Stimulated activated CD8-positive, alpha-beta memory T cell treated with anti-CD3 and anti-CD28 coated beads, Interleukin-12 subunit alpha, Interleukin-12 subunit beta, amount 100 ng/mL, for 4 hours (primary cell): Measurements from ENCODE around the gene SPRTN.

ENCODE experiments used
- DNase-seq: peaks from one replicate; pipeline ENCODE4 v3.0.0-alpha.2; 2020; ENCODE audit warnings: low read depth

The SPRTN gene

DNA sequence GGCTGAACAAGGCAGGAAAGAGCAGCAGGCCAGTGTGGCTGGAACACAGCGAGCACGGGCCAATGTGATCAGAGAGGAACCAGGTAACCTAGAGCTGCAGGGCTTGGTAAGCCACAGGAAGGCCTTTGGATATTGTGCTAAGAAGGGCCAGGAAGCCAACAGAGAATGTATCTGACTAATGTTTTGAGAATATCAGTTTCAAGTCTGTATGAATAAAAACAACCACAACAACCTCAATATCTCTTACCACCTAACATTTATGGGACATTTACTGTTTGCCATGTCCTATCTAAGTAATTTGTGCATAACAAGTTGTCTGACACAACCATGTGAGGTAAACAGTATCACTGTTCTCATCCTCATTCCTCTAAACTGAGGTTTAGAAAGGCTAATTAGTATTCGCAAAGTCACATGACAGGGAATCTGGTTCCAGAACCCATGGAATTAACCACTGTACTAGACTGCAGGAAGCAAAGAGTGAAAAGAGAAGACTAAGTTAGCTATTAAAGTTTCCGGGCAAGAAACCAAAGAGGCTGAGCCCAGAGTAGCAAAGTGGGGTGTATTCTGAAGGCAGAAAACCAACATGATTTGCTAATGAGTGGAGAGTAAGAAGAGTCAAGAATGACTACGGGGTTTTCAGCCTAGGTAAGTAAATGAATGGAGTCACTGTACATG lies 38.9 kb downstream of the SPRTN start:
- DNase-seq, result no peak

GRCh38 chr1:231381729-231382128 lies 43.6 kb downstream of the SPRTN start:
- DNase-seq, result no peak

- no peak for DNase-seq
Measured at GRCh38 chr1:231382426-231382825, 44.3 kb downstream of the SPRTN start.

DNA sequence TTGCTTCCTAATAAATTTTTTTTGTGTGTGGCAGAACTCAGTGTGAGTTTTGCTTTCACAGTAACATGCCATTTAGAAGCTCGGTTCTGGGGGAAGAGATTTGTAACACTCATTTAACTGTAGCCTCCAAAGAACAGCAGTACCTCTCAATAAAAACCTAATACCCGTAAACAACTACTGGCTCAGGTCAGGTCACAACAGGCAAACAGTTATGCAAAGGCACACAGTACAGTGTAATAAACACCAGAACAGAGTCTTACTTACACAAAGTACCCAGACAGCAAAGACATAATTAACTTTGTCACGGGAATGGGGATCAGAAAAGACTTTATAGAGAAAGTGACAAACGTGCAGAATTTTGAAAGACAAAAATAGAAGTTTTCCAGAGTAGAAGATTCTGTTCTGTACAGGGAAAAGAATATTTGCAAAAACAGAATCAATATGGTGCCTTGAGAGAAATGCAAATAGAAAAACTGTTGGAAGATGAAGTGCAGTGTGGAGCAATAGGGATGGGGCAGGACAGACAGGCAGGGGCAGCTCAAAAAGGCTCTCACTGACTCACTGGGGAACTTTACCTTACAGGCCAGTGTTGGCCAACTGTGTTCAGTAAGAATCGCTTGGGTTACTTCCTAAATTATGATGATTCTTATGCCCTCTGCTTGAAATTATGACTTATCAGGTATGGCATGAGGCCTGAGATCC lies 45.2 kb downstream of the SPRTN start:
- DNase-seq, result no peak

- no peak for DNase-seq
Measured at GRCh38 chr1:231384696-231385415, 46.8 kb downstream of the SPRTN start.

DNA sequence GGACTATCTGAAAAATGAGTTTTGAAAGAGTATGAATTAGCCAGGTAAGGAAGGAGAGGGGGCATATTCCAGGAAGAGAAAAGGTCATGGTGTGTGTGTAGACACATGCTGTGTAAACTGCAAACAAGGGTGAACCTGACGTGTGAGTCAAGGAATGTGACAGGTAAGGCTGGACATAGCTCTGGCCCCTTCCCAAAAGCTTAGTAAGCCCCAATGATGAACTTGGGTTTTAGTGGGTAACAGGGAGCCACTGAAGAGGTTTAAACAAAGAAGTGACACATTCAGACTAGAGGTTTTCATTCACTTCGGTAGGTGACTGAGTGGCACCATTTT lies 47.3 kb downstream of the SPRTN start:
- no peak for DNase-seq

GRCh38 chr1:231386466-231386865 lies 48.4 kb downstream of the SPRTN start:
- DNase-seq, result no peak

DNA sequence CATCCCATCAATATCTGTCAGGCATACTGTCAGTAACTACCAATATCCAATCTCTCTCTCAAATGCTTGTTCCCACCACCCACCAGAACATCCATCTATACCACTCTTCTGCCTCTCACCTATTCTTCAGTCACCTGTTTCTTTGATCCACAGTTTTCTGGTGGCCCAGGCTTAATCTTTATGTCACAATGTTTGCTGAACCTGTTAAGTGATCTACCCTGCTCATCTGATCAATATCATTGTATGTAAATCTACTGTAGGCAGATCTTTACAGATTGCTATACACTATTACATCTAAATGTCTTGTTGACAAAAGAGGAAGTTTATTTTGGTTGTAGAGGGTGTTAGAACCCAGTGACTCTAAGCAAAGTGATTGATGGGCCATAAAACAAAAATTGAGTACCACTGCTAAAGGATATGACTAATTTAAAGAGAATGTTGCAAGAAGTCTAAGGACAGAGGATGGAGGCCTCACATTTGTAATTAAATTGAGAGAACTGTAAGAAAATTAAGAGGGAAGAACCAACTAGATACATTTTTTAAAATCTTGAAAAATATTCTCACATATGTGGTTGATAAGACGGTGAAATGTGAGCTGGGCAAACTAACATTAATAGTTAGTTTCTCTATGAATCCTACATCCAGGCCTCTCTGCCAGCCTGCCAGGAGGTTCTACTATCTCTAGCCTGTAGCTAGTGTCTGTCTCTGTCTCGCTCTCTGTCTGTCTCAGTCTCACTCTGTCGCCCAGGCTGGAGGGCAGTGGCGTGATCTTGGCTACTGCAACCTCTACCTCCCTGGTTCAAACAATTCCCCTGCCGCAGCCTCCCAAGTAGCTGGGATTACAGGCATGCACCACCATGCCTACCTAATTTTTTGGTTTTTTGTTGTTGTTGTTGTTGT lies 49.9 kb downstream of the SPRTN start:
- DNase-seq, result no peak

DNA sequence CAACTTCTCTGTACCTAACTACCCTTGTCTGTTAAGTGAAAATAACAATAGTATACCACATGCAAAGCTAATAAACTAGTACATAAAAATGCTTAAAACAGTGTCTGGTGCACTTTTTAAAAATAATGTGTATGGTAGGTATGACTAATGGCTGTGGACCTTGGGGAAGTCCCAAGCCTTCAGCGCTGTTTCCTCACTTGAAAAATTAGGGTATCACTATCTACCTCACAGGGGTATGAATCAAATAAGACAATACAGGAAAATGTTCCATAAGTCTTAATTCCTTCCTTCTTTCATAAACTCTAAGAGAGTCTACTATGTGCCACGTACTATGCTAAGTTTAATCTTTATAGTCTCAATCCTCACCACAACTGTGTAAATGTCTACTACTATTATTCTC lies 52.0 kb downstream of the SPRTN start:
- no peak for DNase-seq

DNA sequence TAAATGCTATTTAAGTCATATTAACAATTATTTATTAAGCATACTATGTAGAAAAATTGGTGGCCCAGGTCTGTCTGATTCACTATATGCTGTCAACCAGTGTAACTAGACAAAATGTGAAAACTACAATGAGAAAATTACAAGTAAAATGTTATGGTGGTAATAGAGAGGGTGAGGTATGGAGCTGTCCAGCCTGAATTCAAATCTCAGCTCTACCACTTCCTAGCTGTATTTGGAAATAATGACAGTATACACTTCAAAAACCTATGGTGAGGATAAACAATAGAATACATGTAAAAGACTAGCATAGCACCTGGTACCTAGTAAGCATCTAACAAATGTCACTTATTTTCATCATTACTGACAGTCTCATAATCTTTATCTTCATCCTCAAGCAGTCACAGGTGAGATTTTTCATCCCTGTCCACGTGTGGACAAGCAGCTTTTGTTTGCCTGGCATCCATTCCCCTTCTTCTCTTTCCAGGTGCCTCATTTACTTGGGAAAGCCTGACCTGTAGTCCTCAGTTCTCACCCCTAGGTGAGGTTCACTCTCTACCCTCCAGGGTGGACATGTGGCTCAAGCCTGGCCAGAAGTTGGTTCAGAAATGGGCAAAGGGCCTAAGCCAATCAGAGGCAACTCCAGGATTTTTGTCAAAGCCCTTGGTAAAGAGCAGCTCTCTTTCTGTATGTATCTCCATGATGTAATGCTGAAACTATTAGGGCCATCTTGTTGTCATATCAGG lies 54.5 kb downstream of the SPRTN start:
- DNase-seq, result no peak

DNA sequence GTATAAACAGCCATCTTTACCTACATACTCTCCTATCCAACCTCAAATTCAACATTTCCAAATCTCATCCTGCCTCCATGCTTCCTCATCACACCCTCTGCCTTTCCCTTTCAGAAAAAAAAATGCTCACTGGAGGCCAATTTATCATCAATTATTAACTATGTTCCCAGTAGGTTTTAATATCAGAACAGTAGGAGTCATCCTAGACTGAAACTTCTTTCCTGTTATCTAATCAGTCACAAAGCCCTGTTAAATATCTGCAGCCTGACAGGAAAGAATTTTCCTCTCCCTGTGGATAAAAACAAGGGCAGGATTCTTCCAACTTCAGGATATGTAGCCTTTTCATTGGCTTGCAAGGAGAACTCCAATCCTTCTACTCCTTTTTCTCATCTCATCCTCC lies 55.6 kb downstream of the SPRTN start:
- no peak for DNase-seq

GRCh38 chr1:231395076-231395997 lies 57.2 kb downstream of the SPRTN start:
- DNase-seq, result no peak

GRCh38 chr1:231395998-231396390 lies 57.9 kb downstream of the SPRTN start:
- no peak for DNase-seq

GRCh38 chr1:231396643-231397042 lies 58.5 kb downstream of the SPRTN start:
- no peak for DNase-seq

DNA sequence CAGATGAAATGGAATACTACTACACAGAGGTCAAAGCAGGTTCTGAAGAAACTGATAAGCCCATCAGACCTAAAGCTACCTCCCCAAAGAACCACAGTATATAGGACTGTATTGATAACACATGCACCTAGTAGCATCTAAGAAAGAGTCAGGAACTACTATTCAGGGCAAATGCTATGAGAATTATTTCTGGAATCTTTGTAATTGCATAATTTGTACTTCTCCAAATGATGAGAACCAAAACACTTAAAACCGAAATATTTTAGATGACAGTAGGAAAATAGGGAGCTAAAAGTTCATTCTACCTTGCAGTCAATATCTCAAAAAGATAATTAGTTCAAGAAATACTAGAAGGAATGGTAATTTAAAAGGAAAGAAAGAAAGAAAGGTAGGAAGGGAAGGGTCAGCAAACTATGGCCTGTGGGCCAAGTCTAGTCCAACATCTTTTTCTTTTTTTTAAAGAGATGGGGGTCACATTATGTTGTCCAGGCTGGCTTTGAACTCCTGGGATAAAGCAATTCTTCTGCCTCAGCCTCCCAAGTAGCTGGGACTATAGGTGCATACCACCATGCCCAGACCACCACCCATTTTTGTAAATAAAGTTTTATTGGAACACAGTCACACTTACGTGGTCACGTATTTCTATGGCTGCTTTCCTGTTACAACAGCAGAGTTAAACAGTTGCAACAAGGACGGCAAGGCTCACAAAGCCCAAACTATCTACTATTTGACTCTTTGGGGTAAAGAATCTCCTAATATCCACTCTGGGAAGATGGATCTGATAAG lies 60.0 kb downstream of the SPRTN start:
- DNase-seq, result no peak

DNA sequence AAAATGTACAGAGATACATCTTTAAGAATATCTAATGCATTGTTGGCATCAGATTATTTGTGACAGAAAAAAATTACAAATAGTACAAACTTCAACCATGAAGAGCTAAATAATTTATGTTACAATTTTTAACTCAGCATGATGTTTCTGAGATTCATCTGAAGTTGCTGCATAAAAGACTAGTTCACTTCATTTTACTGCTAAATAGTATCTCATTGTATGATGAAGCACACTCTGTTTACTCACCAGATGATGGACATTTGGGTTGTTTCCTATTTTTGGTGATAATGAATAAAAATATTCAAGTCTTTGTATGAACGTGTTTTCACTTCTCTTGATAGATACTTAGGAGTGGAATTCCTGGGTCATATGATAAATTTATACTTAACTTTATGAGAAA lies 63.4 kb downstream of the SPRTN start:
- no peak for DNase-seq

GRCh38 chr1:231404318-231404717 lies 66.2 kb downstream of the SPRTN start:
- no peak for DNase-seq
